ENCODE measurements around the gene THSD4.
"Not testable (repeated sequence)": the region's sequence is repeated elsewhere in the genome, so short reads cannot be mapped to it uniquely, and the experiment has no call there.

The THSD4 gene

GRCh38 chr15:71117714-71118305 lies 2.5 kb downstream of the THSD4 start:
- TF ChIP-seq JUND (IDR thresholded peaks at IDR 0.05; ENCODE audit: low read depth): no peak
- no peak for DNase-seq (ENCODE audit: low read depth in 1 of 2, low spot score in 1 of 2)
- in situ Hi-C loops (cut with HindIII; ENCODE audit: low pct_unique_long_range_greater_than_20kb, low sequenced_read_pairs): no loop called here

- in situ Hi-C loops (cut with HindIII; ENCODE audit: low pct_unique_long_range_greater_than_20kb, low sequenced_read_pairs): no loop called here
- no peak for TF ChIP-seq JUND (IDR thresholded peaks at IDR 0.05; ENCODE audit: low read depth)
- no peak for DNase-seq (ENCODE audit: low read depth in 1 of 2, low spot score in 1 of 2)
Observed at GRCh38 chr15:71118345-71118744, 3.1 kb downstream of the THSD4 start.

- in situ Hi-C loops (cut with HindIII; ENCODE audit: low pct_unique_long_range_greater_than_20kb, low sequenced_read_pairs): no loop called here
- no peak for TF ChIP-seq JUND (IDR thresholded peaks at IDR 0.05; ENCODE audit: low read depth)
- no peak for DNase-seq (ENCODE audit: low read depth in 1 of 2, low spot score in 1 of 2)
Observed at GRCh38 chr15:71118881-71119632, 3.8 kb downstream of the THSD4 start.

- DNase-seq (ENCODE audit: low read depth in 1 of 2, low spot score in 1 of 2): no peak
- in situ Hi-C loops (cut with HindIII; ENCODE audit: low pct_unique_long_range_greater_than_20kb, low sequenced_read_pairs): no loop called here
- TF ChIP-seq JUND (IDR thresholded peaks at IDR 0.05; ENCODE audit: low read depth): no peak
Observed at GRCh38 chr15:71120428-71120944, 5.2 kb downstream of the THSD4 start.

- no peak for TF ChIP-seq JUND (IDR thresholded peaks at IDR 0.05; ENCODE audit: low read depth)
- no peak for DNase-seq (ENCODE audit: low read depth in 1 of 2, low spot score in 1 of 2)
- in situ Hi-C loops (cut with HindIII; ENCODE audit: low pct_unique_long_range_greater_than_20kb, low sequenced_read_pairs): no loop called here
Observed at GRCh38 chr15:71121442-71121841, 6.2 kb downstream of the THSD4 start.

GRCh38 chr15:71124937-71125790 lies 9.9 kb downstream of the THSD4 start:
- no peak for TF ChIP-seq JUND (IDR thresholded peaks at IDR 0.05; ENCODE audit: low read depth)
- in situ Hi-C loops (cut with HindIII; ENCODE audit: low pct_unique_long_range_greater_than_20kb, low sequenced_read_pairs): no loop called here
- DNase-seq (ENCODE audit: low read depth in 1 of 2, low spot score in 1 of 2): no peak

- no peak for DNase-seq (ENCODE audit: low read depth in 1 of 2, low spot score in 1 of 2)
- TF ChIP-seq JUND (IDR thresholded peaks at IDR 0.05; ENCODE audit: low read depth): no peak
- in situ Hi-C loops (cut with HindIII; ENCODE audit: low pct_unique_long_range_greater_than_20kb, low sequenced_read_pairs): no loop called here
Observed at GRCh38 chr15:71125831-71126450, 10.7 kb downstream of the THSD4 start.

- in situ Hi-C loops (cut with HindIII; ENCODE audit: low pct_unique_long_range_greater_than_20kb, low sequenced_read_pairs): no loop called here
Observed at GRCh38 chr15:71127083-71127482, 11.8 kb downstream of the THSD4 start.

GRCh38 chr15:71128159-71128558 lies 12.9 kb downstream of the THSD4 start:
- DNase-seq (ENCODE audit: low read depth in 1 of 2, low spot score in 1 of 2); in situ Hi-C loops (cut with HindIII; ENCODE audit: low pct_unique_long_range_greater_than_20kb, low sequenced_read_pairs): not testable (repeated sequence)

More at GRCh38 chr15:71127083-71127482, 11.8 kb downstream of the THSD4 start:
- no peak for DNase-seq (ENCODE audit: low read depth in 1 of 2, low spot score in 1 of 2)
- no peak for TF ChIP-seq JUND (IDR thresholded peaks at IDR 0.05; ENCODE audit: low read depth)

- in situ Hi-C loops (cut with HindIII; ENCODE audit: low pct_unique_long_range_greater_than_20kb, low sequenced_read_pairs): no loop called here
- no peak for DNase-seq (ENCODE audit: low read depth in 1 of 2, low spot score in 1 of 2)
- no peak for TF ChIP-seq JUND (IDR thresholded peaks at IDR 0.05; ENCODE audit: low read depth)
Observed at GRCh38 chr15:71128939-71129562, 13.8 kb downstream of the THSD4 start.

- DNase-seq (ENCODE audit: low read depth in 1 of 2, low spot score in 1 of 2): peak; percentile 32 to 76
- in situ Hi-C loops (cut with HindIII; ENCODE audit: low pct_unique_long_range_greater_than_20kb, low sequenced_read_pairs): no loop called here
- TF ChIP-seq JUND (IDR thresholded peaks at IDR 0.05; ENCODE audit: low read depth): no peak
Observed at GRCh38 chr15:71129669-71130068, 14.4 kb downstream of the THSD4 start.
